Measurements from ENCODE around the gene STOM.

STOM gene

GRCh38 chr9:121309171-121309570 lies 60.9 kb downstream of the STOM start:
- H3K4me3 ChIP-seq (ENCODE audit: low read length): no peak overlapping the region
- no peak for DNase-seq (ENCODE audit: low read depth, low spot score)

DNA sequence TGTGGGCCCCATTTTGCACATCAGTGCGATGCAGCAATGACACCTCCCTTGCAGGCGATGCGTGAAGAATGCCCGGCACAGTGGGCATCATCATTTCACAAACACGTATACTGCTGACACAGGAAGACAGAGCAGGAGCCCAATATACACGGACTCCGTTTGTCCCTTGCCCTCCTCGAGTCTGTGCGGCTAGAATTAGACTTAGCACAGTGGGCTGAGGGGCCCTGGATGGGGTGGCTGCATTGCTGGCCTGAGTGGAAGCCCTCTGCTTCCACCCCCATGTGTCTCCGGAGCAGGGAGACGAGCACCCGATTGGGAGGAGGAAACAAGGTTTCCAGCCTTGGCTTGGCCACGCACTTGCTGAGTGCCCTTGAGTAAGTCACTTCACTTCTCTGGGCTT lies 61.3 kb downstream of the STOM start:
- no peak for DNase-seq (ENCODE audit: low read depth, low spot score)
- H3K4me3 ChIP-seq (ENCODE audit: low read length): no peak overlapping the region

DNA sequence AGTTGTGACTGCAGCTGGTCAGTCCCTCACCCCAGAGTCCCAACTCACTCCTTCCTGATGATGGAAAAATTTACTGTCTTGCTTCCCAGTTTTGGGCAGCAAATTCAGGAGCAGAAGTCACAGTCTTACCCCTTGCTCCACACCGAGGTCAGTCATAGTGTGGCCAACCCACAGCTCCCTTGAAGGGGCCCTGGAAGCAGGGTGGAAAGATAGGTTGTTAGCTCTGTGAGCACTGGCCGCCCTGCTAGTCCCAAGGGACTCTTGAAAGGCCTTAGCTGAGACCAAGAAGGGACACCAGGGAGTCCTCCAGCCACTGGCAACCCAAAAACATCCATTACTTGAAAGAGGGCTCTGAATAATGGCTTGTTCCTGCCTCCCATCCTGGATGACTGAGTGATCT lies 62.1 kb downstream of the STOM start:
- no peak overlapping the region for H3K4me3 ChIP-seq (ENCODE audit: low read length)
- DNase-seq (ENCODE audit: low read depth, low spot score): no peak

GRCh38 chr9:121305269-121305994 lies 64.6 kb downstream of the STOM start:
- H3K4me3 ChIP-seq (ENCODE audit: low read length): no peak overlapping the region
- DNase-seq (ENCODE audit: low read depth, low spot score): no peak

DNA sequence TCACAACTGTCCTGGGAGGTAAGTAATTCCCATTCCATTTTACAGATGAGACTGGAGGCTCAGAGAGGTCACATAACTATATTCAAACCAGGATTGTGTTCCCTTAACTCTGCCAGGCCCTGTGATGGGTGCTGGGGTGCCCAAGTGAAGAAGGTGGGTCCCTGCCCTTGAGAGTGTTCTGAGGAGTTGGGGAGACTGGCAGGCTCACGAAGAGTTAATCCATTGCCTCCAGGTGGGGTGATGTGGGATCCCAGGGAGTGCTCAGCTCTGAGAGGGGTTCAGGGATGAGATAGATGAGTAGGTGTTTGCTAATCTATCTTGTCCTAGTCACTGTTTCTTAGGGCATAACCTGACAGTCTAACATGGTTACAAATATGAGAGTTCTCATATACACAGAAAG lies 65.3 kb downstream of the STOM start:
- no peak overlapping the region for H3K4me3 ChIP-seq (ENCODE audit: low read length)
- DNase-seq (ENCODE audit: low read depth, low spot score): no peak

DNA sequence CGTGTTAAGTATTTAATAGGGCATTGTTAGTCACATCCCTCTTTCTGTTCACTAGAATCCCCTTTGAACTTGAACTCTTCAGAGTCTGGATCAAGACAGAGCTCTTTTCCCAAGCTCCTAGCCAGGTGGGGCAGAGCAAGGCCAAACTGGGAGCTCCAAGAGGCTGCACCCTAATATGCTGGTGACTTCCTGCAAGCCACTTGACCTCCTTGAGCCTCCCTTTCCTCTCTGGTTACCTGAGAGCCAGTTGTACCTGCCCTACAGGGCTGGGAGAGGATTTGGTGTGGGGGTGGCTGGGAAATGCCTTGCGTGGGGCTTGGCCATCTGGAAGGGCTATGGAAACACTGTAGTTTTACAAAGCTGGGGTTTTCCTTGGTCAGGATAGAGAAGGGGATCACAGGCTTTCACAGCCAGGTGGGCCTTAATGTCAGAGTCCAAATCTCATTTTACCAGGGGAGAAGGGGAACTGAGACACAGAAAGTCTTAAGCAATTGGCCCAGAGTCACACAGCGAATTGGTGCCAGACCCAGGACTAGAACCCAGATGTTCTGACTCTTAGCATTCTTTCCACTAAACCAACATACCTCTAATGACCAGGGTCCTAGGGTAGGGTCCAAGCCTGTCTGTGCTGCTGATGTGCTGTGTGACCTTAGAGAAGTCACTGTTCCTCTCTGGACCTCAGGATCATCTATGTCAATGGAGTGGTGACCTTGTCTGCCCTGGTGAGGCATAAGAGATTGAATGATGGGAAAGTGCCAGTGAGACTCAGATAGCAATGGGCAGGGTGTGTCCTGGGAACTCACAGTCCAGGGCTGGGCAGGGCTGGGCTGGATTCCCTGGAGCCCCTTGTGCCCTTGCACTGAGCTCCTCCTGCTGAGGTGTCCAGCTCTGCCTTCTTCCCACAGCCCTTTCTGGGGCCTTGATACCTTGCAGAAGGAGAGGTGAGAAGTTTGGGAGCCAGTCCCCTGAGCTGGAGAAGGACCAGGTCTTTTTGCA lies 66.3 kb downstream of the STOM start:
- DNase-seq (ENCODE audit: low read depth, low spot score): no peak
- no peak overlapping the region for H3K4me3 ChIP-seq (ENCODE audit: low read length)

DNA sequence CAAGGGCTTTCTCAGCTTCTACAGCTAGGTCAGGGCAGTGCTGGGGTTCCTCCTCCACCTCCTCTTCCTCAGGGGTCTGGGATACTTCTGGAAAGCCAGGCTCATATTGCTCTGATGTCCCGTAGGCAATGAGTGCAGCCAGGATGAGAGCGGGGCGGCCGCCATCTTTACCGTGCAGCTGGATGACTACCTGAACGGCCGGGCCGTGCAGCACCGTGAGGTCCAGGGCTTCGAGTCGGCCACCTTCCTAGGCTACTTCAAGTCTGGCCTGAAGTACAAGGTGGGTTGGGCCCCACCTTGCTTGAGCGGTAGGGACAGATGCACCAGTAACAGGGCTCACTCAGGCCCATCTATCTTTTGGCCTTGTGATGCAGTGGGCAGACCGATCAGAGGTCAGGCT lies 67.3 kb downstream of the STOM start:
- no peak overlapping the region for H3K4me3 ChIP-seq (ENCODE audit: low read length)
- no peak for DNase-seq (ENCODE audit: low read depth, low spot score)

DNA sequence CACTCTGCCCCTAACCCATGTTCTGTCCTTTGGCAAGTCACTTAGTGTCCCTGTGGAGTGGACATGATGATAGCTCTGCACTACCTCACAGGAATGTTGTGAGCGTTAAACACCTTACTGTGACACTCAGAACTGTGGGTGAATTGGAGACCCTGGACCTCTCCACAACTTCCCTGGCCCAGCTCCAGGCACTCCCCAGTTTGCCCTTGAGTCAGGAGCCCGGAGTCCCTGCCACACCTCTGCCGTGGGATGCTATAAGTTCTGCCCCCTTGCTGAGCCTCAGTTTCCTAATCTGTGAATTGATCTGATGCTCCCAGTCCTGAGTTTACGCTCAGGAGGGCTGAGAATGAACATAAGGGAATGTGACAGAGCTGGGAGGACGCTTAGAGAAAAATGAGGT lies 67.7 kb downstream of the STOM start:
- DNase-seq (ENCODE audit: low read depth, low spot score): no peak
- H3K4me3 ChIP-seq (ENCODE audit: low read length): no peak overlapping the region

GRCh38 chr9:121301881-121302286 lies 68.2 kb downstream of the STOM start:
- H3K4me3 ChIP-seq (ENCODE audit: low read length): no peak overlapping the region
- DNase-seq (ENCODE audit: low read depth, low spot score): no peak

DNA sequence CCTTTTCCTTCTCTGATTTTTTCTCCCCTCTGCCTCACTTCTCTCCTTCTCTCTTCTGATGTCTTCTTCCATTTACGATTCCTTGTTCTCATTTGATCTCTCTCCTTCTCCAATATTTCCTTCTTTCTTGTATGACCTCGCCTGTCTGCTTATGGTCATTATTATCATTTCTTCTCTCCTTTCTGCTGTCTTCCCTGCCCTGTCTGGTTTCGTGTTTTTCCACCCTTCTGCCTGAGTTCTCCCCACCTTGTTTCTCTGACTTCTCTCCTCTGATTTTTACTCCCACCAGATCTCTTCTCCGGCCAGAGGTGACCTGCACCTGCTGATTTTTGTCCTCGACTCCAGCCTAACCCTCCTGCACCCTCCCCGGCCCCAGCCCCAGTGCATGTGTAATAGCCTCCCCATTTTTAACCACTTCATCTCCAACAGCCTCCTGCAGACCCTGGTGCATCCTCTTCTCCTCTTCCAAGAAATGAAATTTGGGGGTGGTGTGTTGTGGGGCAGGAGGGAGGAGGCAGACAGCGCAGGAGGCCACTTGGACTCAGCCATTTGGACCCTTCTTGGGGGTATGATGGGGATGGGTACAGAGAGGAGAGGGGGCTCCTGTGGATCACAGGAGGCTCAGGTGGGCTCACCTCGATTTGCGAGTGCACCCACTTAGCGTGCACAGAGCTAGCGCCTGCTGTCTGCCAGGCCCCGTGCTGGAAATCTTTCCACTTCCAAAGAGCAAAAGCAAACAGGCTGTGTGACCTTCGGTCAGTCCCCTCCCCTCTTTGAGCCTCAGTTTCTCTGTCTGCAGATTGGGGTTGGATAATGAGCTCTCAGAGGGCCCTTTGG lies 69.5 kb downstream of the STOM start:
- no peak for DNase-seq (ENCODE audit: low read depth, low spot score)
- H3K4me3 ChIP-seq (ENCODE audit: low read length): peak overlapping the region; percentile 46

- H3K4me3 ChIP-seq (ENCODE audit: low read length): peak overlapping the region; percentile 46
- DNase-seq (ENCODE audit: low read depth, low spot score): no peak
Measured at GRCh38 chr9:121299467-121300282, 70.4 kb downstream of the STOM start.

GRCh38 chr9:121298689-121299466 lies 71.2 kb downstream of the STOM start:
- DNase-seq (ENCODE audit: low read depth, low spot score): no peak
- H3K4me3 ChIP-seq (ENCODE audit: low read length): peak overlapping the region; percentile 46

- H3K4me3 ChIP-seq (ENCODE audit: low read length): no peak overlapping the region
- no peak for DNase-seq (ENCODE audit: low read depth, low spot score)
Measured at GRCh38 chr9:121298016-121298538, 72.0 kb downstream of the STOM start.

DNA sequence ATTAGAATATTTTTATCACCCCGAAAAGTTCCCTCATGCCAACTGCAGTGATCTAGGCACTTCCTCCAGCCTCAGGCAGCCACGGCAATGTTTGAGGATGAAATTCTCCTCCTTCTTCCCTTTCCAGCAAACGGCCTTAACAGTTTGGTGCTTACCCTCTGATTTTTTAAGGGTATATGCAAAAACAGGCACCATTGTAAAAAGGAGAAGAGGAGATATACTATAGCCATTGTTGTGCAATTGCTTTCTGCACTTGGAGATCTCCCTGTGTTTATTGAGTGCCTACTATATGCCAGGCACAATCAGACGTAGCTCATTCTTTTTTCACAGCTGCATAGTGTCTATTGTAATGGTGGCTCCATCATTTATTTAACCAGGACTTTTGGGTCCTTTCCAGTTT lies 72.7 kb downstream of the STOM start:
- no peak overlapping the region for H3K4me3 ChIP-seq (ENCODE audit: low read length)
- no peak for DNase-seq (ENCODE audit: low read depth, low spot score)

- no peak overlapping the region for H3K4me3 ChIP-seq (ENCODE audit: low read length)
- no peak for DNase-seq (ENCODE audit: low read depth, low spot score)
Measured at GRCh38 chr9:121296213-121297127, 73.6 kb downstream of the STOM start.

DNA sequence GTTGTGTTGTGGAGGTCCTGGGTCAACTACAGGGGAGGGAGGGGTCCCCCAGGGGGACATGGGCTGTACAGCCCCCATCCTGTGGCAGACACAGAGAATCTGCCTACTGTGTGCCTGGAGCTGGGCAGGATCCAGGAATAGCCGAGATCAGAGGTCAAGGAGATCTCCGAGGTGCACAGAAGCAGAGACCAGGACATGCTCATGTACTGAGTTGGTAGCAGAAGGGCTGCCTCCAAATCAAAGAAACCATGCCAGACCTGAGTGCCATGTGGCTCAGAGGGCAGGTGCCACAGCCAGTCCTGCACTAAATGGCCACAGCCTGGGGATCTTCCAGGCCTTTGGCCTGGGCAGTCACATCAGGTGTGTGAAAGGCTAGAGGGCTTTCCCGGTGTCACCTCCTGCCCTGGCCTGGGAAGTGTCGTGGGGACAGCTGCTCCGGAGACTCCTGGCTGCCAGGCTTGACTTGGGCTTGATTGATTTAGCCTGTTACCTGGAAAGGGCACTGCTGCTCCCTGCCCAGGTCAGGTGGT lies 74.3 kb downstream of the STOM start:
- no peak overlapping the region for H3K4me3 ChIP-seq (ENCODE audit: low read length)
- DNase-seq (ENCODE audit: low read depth, low spot score): no peak

Measured in Jurkat, Clone E6-1 (cell line).